Skeletal muscle satellite cell (primary cell): ENCODE measurements around the gene CXCL11.
"Not testable (repeated sequence)": the region's sequence is repeated elsewhere in the genome, so short reads cannot be mapped to it uniquely, and the experiment has no call there.

ENCODE experiments used
- H3K27me3 ChIP-seq: 2 replicates; pipeline ENCODE4 v1.7.0; 2013; ENCODE audit warnings: low read length; ENCODE audit not compliant: control insufficient read depth, insufficient read depth
- H3K36me3 ChIP-seq: 2 replicates; pipeline ENCODE4 v1.7.0; 2013; ENCODE audit warnings: mild to moderate bottlenecking, control low read depth, low read length; ENCODE audit not compliant: insufficient read depth
- H3K4me1 ChIP-seq: 2 replicates; pipeline ENCODE4 v1.7.0; 2013; ENCODE audit warnings: low read length; ENCODE audit not compliant: control insufficient read depth, insufficient read depth
- H3K4me2 ChIP-seq: 2 replicates; pipeline ENCODE4 v1.7.0; 2013; ENCODE audit warnings: mild to moderate bottlenecking, low read length
- H3K4me3 ChIP-seq: 2 replicates; pipeline ENCODE4 v1.7.0; 2013; ENCODE audit warnings: low read length
- H3K9ac ChIP-seq: 2 replicates; pipeline ENCODE4 v1.7.0; 2013; ENCODE audit warnings: mild to moderate bottlenecking, low read depth, low read length, moderate library complexity
- H3K9me3 ChIP-seq: replicated peaks from 2 replicates; pipeline ENCODE4 v1.7.0; 2013; ENCODE audit warnings: mild to moderate bottlenecking, control low read depth, low read length

The CXCL11 gene

DNA sequence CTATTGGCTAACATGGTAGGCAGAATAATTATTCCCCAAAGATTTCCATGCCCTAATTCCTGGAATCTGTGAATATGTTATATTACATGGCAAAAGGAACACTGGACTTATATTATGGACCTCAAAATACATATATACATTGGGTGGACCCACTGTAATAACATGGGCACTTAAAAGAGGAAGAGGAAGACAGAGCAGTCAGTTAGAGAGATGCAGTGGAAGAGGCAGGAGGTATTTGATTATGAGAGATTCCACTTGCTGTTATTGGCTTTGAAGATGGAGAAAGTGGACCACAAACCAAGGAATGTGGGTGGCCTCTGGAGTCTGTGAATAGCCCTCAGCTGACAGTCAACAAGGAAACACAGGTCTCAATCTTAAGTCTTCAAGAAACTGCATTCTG is 24.6 kb upstream of the CXCL11 start:
- H3K4me3 ChIP-seq: no peak overlapping the region
- no peak overlapping the region for H3K9ac ChIP-seq
- H3K4me2 ChIP-seq: no peak overlapping the region
- no peaks in the 10 kb centered on the region for H3K36me3 ChIP-seq
- H3K9me3 ChIP-seq: no peaks in the 10 kb centered on the region
- no peaks in the 10 kb centered on the region for H3K4me1 ChIP-seq
- H3K27me3 ChIP-seq: peaks cover 63% of the 10 kb centered on the region

DNA sequence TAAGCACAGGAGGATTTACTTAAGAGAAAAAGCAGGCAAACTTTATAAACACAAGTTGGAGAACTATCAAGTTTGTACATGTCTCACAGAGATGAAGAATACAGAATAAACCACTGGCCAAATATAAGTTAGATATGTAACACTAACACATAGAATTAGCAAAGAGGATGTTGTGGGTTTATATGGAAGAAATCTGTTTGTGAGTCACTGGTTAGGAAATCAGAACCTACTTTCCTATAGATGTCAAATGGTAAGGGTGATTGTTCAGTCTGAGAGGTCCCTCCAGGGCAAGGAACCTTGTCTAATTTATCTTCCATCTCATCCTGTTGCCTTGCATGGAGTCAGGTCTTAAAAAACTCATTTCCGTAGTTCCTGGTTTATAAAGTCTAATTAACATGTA is 23.9 kb upstream of the CXCL11 start:
- Histone ChIP-seq H3K27me3 (peaks cover 70% of the 10 kb centered on the region), H3K4me1 (no peaks in the 10 kb centered on the region), H3K9ac (no peak overlapping the region), H3K4me2 (no peak overlapping the region), H3K9me3 (no peaks in the 10 kb centered on the region), H3K36me3 (no peaks in the 10 kb centered on the region), H3K4me3 (no peak overlapping the region)

DNA sequence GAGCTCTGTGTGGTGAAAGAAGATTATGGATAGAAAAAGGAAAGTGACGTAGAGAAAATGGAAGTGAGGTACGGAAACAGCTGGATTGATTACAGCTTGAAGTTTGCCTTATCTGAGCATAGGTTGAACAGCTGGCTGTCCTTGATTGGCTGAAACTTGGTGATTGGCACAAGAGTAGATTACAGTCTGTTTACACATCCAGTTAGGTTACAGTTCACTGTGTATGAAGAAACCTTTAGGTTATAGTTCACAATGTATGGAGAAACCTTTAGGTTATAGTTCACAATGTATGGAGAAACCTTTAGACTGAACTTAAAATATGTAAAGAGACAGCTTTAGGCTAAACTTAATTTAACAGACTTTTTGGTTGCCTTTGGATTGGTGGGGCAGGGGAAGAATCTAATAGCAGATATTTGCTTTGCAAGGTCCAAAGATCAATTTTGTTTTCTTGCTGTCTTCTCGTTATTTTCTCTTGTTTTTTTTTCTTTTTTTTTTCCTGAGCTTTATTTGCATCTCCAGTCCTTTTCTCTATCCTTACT is 23.1 kb upstream of the CXCL11 start:
- no peak overlapping the region for H3K9ac ChIP-seq

DNA sequence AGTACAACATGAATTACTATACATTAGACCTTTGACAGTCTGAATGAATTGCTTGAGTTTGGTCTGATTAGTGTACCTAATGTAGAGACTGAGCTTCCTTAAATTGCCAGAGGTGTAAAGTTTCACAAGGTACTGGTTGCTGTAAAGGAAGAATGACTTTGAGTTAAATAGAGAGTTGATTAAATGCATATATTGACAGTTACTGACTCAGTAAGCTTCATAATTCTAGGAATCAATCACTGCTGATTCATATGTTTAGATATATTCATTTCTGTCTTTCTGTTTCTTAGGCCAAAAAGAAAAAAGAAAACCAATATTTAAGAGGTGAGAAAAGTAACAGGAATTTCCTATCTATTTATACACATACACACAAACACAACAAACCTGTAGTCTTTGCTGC is 22.4 kb upstream of the CXCL11 start:
- no peaks in the 10 kb centered on the region for H3K36me3 ChIP-seq
- peaks cover 81% of the 10 kb centered on the region for H3K27me3 ChIP-seq
- no peak overlapping the region for H3K9ac ChIP-seq
- H3K4me3 ChIP-seq: no peak overlapping the region
- H3K4me1 ChIP-seq: no peaks in the 10 kb centered on the region
- no peak overlapping the region for H3K4me2 ChIP-seq
- no peaks in the 10 kb centered on the region for H3K9me3 ChIP-seq

More for the DNA sequence above, 23.1 kb upstream of the CXCL11 start:
- H3K9me3 ChIP-seq: no peaks in the 10 kb centered on the region
- no peak overlapping the region for H3K4me2 ChIP-seq
- H3K27me3 ChIP-seq: peaks cover 74% of the 10 kb centered on the region
- no peak overlapping the region for H3K4me3 ChIP-seq
- H3K36me3 ChIP-seq: no peaks in the 10 kb centered on the region
- no peaks in the 10 kb centered on the region for H3K4me1 ChIP-seq

DNA sequence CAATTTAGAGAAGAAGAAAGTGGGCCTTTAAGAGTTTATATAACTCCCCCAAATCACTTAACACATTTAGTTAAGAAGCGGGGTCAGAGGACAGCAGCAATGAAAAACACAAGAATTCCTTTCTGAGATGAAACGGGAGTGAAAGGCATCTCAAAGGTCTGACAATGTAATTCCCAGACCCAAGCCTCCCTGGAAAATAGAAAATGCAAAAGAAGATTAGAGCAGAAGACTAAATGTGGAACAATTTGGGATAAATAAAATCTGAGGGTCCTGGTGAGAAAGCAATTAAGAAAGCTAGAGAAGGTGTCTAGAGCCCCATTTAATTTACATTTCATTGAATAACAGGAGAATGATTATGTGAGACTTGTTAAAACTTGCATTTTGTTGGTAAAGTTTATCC is 19.6 kb upstream of the CXCL11 start:
- peaks cover 68% of the 10 kb centered on the region for H3K27me3 ChIP-seq

DNA sequence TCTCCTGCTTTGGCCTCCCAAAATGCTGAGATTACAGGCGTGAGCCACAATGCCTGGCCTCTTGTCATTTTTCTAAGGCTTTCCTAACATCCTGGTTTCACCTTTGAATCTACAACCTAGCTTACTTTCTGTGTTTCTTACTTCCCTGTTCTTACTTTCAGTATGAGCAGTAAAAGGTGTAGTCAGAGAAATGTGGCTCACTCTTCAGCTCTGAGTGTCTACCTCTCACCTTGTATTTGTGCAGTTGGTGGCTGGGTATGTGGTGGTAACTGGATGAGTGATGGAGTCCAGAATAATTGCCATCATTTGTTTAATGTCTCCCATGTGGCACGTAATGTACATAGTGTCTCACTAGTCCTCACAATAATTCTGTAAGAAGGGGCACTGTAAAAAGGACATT is 19.1 kb upstream of the CXCL11 start:
- no peaks in the 10 kb centered on the region for H3K36me3 ChIP-seq
- no peak overlapping the region for H3K9ac ChIP-seq
- no peaks in the 10 kb centered on the region for H3K4me1 ChIP-seq
- H3K4me3 ChIP-seq: no peak overlapping the region
- no peaks in the 10 kb centered on the region for H3K9me3 ChIP-seq
- peaks cover 64% of the 10 kb centered on the region for H3K27me3 ChIP-seq
- no peak overlapping the region for H3K4me2 ChIP-seq

More for the DNA sequence above, 19.6 kb upstream of the CXCL11 start:
- H3K4me2 ChIP-seq: no peak overlapping the region
- H3K36me3 ChIP-seq: no peaks in the 10 kb centered on the region
- no peaks in the 10 kb centered on the region for H3K9me3 ChIP-seq
- H3K4me3 ChIP-seq: no peak overlapping the region
- no peak overlapping the region for H3K9ac ChIP-seq
- H3K4me1 ChIP-seq: no peaks in the 10 kb centered on the region

DNA sequence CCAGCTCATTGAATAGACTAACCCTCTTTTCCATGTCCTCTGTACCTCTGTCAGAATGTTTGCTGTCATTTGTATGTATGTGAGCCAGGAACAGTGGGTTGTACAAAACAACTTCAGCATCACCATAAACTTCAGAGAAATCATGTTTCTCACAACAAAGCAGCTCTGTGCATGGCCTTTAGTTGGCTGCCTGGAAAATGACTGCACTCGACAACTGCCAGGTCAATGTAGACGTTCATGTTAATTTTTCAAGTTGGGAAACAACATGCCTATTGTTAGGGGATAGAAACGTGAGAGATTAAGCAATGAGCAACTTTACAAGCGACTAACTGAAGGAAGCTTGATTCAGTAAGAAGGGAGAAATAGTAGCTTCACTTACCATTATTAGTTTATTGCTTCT is 17.9 kb upstream of the CXCL11 start:
- Histone ChIP-seq H3K27me3 (peaks cover 55% of the 10 kb centered on the region), H3K36me3 (no peaks in the 10 kb centered on the region), H3K4me2 (no peak overlapping the region), H3K4me1 (no peaks in the 10 kb centered on the region), H3K9me3 (no peaks in the 10 kb centered on the region), H3K9ac (no peak overlapping the region), H3K4me3 (no peak overlapping the region)

DNA sequence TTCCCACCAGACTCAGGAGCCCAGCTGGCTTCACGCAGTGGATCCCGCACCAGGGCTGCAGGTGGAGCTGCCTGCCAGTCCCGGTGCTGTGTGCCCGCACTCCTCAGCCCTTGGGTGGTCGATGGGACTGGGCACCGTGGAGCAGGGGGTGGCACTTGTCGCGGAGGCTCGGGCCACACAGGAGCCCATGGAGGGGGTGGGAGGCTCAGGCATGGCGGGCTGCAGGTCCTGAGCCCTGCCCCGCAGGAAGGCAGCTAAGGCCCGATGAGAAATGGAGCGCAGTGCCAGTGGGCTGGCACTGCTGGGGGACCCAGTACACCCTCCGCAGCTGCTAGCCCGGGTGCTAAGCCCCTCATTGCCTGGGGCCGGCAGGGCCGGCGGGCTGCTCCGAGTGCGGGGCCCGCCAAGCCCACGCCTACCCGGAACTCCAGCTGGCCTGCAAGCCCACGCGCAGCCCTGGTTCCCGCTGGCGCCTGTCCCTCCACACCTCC is 14.7 kb upstream of the CXCL11 start:
- H3K4me2 ChIP-seq, H3K36me3 ChIP-seq, H3K4me3 ChIP-seq, H3K4me1 ChIP-seq, H3K9me3 ChIP-seq, H3K9ac ChIP-seq: not testable (repeated sequence)
- H3K27me3 ChIP-seq: peaks cover 25% of the 10 kb centered on the region

DNA sequence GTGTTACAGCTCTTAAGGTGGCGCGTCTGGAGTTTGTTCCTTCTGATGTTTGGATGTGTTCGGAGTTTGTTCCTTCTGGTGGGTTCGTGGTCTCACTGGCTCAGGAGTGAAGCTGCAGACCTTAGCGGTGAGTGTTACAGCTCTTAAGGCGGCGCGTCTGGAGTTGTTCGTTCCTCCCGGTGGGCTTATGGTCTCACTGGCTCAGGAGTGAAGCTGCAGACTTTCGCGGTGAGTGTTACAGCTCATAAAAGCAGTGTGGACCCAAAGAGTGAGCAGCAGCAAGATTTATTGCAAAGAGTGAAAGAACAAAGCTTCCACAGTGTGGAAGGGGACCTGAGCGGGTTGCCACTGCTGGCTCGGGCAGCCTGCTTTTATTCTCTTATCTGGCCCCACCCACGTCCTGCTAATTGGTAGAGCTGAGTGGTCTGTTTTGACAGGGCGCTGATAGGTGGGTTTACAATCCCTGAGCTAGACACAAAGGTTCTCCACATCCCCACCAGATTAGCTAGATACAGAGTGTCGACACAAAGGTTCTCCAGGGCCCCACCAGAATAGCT is 14.1 kb upstream of the CXCL11 start:
- not testable (repeated sequence) for H3K36me3 ChIP-seq, H3K4me3 ChIP-seq, H3K4me2 ChIP-seq, H3K9me3 ChIP-seq, H3K4me1 ChIP-seq, H3K9ac ChIP-seq
- peaks cover 18% of the 10 kb centered on the region for H3K27me3 ChIP-seq

DNA sequence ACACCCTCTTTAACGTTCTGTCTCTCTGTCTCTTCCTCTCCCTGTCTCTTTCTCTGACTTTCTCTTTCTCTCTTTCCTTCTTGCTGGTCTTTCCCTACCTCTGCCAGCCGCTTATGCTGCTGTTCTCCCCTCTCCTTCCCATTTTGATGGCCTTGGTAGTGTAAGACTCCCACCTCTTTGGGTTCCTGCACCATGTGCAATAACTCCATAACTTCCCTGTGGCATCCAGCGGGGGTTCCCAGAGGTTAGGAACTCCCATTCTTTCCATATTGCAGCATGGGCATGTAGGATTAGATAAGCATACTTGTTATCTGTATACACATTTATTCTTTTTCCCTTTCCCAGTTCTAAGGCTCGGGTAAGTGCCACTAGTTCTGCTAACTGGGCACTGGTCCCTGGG is 8.8 kb upstream of the CXCL11 start:
- not testable (repeated sequence) for H3K4me3 ChIP-seq, H3K4me2 ChIP-seq, H3K27me3 ChIP-seq, H3K9me3 ChIP-seq, H3K9ac ChIP-seq, H3K4me1 ChIP-seq, H3K36me3 ChIP-seq

DNA sequence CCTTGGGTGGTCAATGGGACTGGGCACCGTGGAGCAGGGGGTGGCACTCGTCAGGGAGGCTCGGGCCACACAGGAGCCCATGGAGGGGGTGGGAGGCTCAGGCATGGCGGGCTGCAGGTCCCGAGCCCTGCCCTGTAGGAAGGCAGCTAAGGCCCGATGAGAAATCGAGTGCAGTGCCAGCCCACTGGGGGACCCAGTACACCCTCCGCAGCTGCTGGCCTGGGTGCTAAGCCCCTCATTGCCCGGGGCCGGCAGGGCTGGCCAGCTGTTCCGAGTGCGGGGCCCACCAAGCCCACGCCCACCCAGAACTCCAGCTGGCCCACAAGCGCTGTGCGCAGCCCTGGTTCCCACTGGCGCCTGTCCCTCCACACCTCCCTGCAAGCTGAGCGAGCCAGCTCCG is 7.4 kb upstream of the CXCL11 start:
- not testable (repeated sequence) for H3K9me3 ChIP-seq, H3K4me3 ChIP-seq, H3K27me3 ChIP-seq, H3K4me2 ChIP-seq, H3K9ac ChIP-seq, H3K36me3 ChIP-seq, H3K4me1 ChIP-seq

DNA sequence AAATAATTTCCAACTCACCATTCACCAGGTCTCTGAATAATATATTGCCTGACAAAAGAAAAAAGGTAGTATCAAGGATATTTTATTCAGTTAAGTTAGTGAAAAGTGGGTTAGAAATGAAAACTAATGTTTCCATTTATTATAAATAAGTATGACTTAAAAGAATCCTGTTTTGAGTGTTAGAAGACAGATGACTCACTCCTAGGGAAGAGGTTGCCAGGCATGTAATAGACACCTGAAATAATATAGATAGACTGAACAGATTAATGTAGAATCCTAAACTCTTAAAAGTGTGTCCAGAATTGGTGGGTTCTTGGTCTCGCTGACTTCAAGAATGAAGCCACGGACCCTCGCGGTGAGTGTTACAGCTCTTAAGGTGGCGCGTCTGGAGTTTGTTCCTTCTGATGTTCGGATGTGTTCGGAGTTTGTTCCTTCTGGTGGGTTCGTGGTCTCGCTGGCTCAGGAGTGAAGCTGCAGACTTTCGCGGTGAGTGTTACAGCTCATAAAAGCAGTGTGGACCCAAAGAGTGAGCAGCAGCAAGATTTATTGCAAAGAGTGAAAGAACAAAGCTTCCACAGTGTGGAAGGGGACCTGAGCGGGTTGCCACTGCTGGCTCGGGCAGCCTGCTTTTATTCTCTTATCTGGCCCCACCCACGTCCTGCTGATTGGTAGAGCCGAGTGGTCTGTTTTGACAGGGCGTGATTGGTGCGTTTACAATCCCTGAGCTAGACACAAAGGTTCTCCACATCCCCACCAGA is 6.5 kb upstream of the CXCL11 start:
- H3K27me3 ChIP-seq, H3K9me3 ChIP-seq, H3K4me1 ChIP-seq, H3K9ac ChIP-seq, H3K36me3 ChIP-seq, H3K4me2 ChIP-seq, H3K4me3 ChIP-seq: not testable (repeated sequence)
